ENCODE results near the gene SPATA9. TPM values are rescaled to one million over a fixed set of nuclear protein-coding genes. Genes with fewer than 3 reads are reported as not detected.

SPATA9 gene
- total and polyA plus RNA-seq, 7 donors: 0.36 to 1.1 TPM; not detected in 5

DNA sequence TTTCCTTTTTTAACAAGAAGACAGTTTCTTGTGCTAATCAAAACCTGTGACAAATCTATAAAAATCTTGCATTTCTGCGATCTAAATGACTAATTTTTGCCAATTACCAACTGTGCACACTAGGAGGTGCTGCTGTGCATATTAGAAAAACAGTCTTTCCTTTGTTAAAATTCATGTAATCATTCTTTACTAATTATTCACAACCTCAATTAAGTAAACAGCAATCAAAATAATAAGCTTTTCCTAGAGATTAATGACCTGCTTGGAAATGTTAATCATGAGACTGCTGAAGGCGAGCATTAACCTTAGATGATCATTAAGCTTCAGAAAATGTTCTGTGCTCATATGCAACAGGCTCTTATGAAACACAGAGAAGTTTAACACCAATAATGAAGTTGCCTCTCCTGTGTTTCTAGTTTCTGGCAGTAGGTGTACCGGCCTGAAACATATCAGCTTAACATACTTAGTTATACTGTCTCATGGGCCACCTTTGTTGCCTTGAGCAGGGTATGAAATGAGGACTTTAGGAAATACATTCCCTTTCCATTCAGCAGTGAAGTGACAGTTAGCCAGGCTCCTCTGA, 18.5 kb downstream of the SPATA9 start:
- H3K27ac ChIP-seq: peak overlapping the region; percentile 15 to 68 (median 49)
- no peaks in the 10 kb centered on the region for H3K27me3 ChIP-seq
- H3K4me1 ChIP-seq: peaks cover 0 to 26% (median 14%) of the 10 kb centered on the region in 4 donors
- TF ChIP-seq, protein P1, sequence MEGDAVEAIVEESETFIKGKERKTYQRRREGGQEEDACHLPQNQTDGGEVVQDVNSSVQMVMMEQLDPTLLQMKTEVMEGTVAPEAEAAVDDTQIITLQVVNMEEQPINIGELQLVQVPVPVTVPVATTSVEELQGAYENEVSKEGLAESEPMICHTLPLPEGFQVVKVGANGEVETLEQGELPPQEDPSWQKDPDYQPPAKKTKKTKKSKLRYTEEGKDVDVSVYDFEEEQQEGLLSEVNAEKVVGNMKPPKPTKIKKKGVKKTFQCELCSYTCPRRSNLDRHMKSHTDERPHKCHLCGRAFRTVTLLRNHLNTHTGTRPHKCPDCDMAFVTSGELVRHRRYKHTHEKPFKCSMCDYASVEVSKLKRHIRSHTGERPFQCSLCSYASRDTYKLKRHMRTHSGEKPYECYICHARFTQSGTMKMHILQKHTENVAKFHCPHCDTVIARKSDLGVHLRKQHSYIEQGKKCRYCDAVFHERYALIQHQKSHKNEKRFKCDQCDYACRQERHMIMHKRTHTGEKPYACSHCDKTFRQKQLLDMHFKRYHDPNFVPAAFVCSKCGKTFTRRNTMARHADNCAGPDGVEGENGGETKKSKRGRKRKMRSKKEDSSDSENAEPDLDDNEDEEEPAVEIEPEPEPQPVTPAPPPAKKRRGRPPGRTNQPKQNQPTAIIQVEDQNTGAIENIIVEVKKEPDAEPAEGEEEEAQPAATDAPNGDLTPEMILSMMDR (IDR thresholded peaks at IDR 0.05): peak; percentile 63 to 81 (median 74)
- TF ChIP-seq POLR2AphosphoS5 (IDR thresholded peaks at IDR 0.05): no peak
- 11 to 17% methylated on average over 3 of the region's 3 CpGs for WGBS, 2 donors
- DNase-seq: no peak
- no peak overlapping the region for H3K4me3 ChIP-seq
- H3K36me3 ChIP-seq: no peaks in the 10 kb centered on the region
- no peaks in the 10 kb centered on the region for H3K9me3 ChIP-seq
- intact Hi-C loops (cut with DNase I): loop anchor here (1.0 to 5.0 kb wide), 2 partner anchors 98 to 183 kb away; no protein-coding TSS in a partner anchor

DNA sequence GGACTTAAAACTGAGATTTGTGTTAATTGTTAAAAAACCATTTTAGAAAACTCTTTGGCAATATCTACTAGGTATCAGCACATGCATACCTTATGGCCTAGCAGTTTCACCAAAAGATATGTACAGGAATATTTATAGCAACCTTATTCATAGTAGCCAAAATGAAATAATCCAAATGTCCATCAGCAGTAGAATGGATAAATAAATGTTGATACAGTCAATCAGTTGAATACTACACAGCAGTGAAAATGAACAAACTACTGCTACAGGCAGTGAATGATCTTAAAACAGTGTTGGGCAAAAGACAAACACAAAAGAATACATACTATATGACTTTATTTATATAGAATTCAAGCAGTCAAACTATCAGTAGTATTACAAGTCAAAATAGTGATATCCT, 19.8 kb downstream of the SPATA9 start:
- intact Hi-C loops (cut with DNase I): loop anchor here (5.0 kb wide), 1 partner anchor 99 kb away; no protein-coding TSS in a partner anchor
- H3K9me3 ChIP-seq: no peaks in the 10 kb centered on the region
- TF ChIP-seq POLR2AphosphoS5 (IDR thresholded peaks at IDR 0.05): no peak
- TF ChIP-seq POLR2A (IDR thresholded peaks at IDR 0.05): no peak
- no peak for TF ChIP-seq EP300 (IDR thresholded peaks at IDR 0.05)
- TF ChIP-seq, protein P1 (IDR thresholded peaks at IDR 0.05): no peak
- H3K27me3 ChIP-seq: no peaks in the 10 kb centered on the region
- no peak overlapping the region for H3K27ac ChIP-seq
- no peak overlapping the region for H3K4me3 ChIP-seq
- H3K36me3 ChIP-seq: no peaks in the 10 kb centered on the region
- no peak for DNase-seq
- peaks cover 0 to 14% (median 7%) of the 10 kb centered on the region in 4 donors for H3K4me1 ChIP-seq

DNA sequence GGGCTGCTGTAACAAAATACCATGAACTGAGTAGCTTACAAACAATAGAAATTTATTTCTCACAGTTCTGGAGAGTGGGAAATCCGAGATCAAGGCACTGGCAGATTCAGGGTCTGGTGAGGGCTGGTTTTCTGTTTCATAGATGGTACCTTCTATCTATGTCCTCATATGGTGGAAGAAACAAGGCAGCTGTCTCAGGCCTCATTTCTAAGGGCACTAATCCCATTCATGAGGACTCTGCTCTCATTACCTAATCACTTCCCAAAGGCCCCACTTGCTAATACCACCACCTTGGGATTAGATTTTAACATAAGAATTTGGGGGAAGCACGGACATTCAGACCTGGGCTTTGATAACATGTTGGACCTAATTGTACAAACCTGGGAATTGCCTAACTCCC, 22.7 kb downstream of the SPATA9 start:
- H3K27me3 ChIP-seq: no peaks in the 10 kb centered on the region
- H3K4me1 ChIP-seq: peaks cover 0 to 13% (median 5%) of the 10 kb centered on the region in 4 donors
- no peaks in the 10 kb centered on the region for H3K9me3 ChIP-seq
- WGBS, 2 donors: 92 to 93% methylated on average over 2 of the region's 2 CpGs
- no peak overlapping the region for H3K27ac ChIP-seq
- H3K4me3 ChIP-seq: no peak overlapping the region
- DNase-seq: no peak
- intact Hi-C loops (cut with DNase I): loop anchor here (5.0 kb wide), 1 partner anchor 102 kb away; no protein-coding TSS in a partner anchor
- no peak for TF ChIP-seq EP300 (IDR thresholded peaks at IDR 0.05)
- TF ChIP-seq, protein P1 (IDR thresholded peaks at IDR 0.05): no peak
- TF ChIP-seq POLR2AphosphoS5 (IDR thresholded peaks at IDR 0.05): no peak
- no peaks in the 10 kb centered on the region for H3K36me3 ChIP-seq

DNA sequence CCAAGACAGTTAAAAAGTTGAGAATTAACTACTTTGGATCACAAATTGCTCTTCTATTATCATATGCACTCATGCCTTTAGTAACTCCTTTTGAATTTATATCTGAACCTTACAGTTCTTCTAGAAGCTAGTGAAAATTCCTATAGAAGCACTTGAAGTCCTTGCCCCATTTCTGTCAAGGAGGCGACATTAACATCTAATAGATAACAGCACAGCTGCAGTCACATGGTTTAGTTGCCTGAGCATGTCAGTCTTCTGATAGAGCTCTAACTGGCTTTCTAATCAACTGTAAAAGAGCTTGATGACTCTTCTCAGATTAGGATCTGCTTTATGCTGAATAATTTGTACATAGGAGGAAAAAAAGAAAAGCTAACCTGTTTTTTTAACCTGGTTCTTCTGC, 27.2 kb downstream of the SPATA9 start:
- H3K27me3 ChIP-seq: no peaks in the 10 kb centered on the region
- H3K4me3 ChIP-seq: no peak overlapping the region
- H3K36me3 ChIP-seq: peaks cover 0 to 5% (median 0%) of the 10 kb centered on the region in 4 donors
- WGBS, 2 donors: 74 to 93% methylated on average over 1 of the region's 1 CpG
- H3K4me1 ChIP-seq: no peaks in the 10 kb centered on the region
- intact Hi-C loops (cut with DNase I): no loop called here
- no peaks in the 10 kb centered on the region for H3K9me3 ChIP-seq
- no peak overlapping the region for H3K27ac ChIP-seq
- TF ChIP-seq POLR2A (IDR thresholded peaks at IDR 0.05) (no peak), POLR2AphosphoS5 (IDR thresholded peaks at IDR 0.05) (no peak), EP300 (IDR thresholded peaks at IDR 0.05) (no peak)
- TF ChIP-seq, protein P1 (IDR thresholded peaks at IDR 0.05): no peak
- no peak for DNase-seq

DNA sequence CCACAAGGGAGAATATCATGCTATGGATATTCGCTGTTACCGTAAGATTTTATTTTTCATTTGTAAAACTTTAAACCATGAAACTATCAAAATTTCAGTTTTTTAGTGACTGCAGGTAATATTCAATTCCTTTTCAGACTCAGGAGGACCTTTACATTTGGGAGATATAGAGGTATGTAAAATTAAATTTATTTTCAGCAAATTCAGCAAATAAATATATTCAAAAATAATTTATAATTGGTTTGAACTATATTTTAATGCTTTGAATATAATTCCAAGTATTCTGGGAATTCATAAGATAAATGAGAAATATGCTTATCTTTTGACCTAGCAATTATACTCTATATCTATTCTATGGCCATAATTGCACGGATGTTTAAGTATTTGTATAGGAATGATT, 28.6 kb downstream of the SPATA9 start:
- 93 to 98% methylated on average over 3 of the region's 3 CpGs for WGBS, 2 donors
- Histone ChIP-seq H3K4me3 (no peak overlapping the region), H3K9me3 (no peaks in the 10 kb centered on the region), H3K4me1 (no peaks in the 10 kb centered on the region), H3K27ac (no peak overlapping the region), H3K27me3 (no peaks in the 10 kb centered on the region), H3K36me3 (peaks cover 0 to 5% (median 0%) of the 10 kb centered on the region in 4 donors)
- TF ChIP-seq, protein P1 (IDR thresholded peaks at IDR 0.05): no peak
- no peak for TF ChIP-seq POLR2AphosphoS5 (IDR thresholded peaks at IDR 0.05)
- TF ChIP-seq EP300 (IDR thresholded peaks at IDR 0.05): no peak
- no peak for TF ChIP-seq POLR2A (IDR thresholded peaks at IDR 0.05)
- no peak for DNase-seq
- intact Hi-C loops (cut with DNase I): no loop called here

Data from sigmoid colon (tissue), 7 donors.